VCaP (cell line): Measurements from ENCODE around the gene CDH8.
"Not testable (repeated sequence)": the region's sequence is repeated elsewhere in the genome, so short reads cannot be mapped to it uniquely, and the experiment has no call there.

ENCODE experiments used
- H3K27ac ChIP-seq: fragments of 450-650 bp; 2 replicates; pipeline ENCODE4 v1.5.1; 2017
- CTCF ChIP-seq: fragments of 450-650 bp; conservative IDR thresholded peaks from 2 replicates; pipeline ENCODE4 v1.5.1; 2017; ENCODE audit warnings: mild to moderate bottlenecking, moderate library complexity

CDH8 gene

GRCh38 chr16:61763991-61764390 is 272.2 kb downstream of the CDH8 start:
- no peak overlapping the region for H3K27ac ChIP-seq
- no peak for TF ChIP-seq CTCF

GRCh38 chr16:61763013-61763412 is 273.2 kb downstream of the CDH8 start:
- H3K27ac ChIP-seq: no peak overlapping the region
- TF ChIP-seq CTCF: no peak

- no peak for TF ChIP-seq CTCF
- no peak overlapping the region for H3K27ac ChIP-seq
These were observed 305.2 kb downstream of the CDH8 start for GRCh38 chr16:61730997-61731396.

- no peak overlapping the region for H3K27ac ChIP-seq
- no peak for TF ChIP-seq CTCF
These were observed 309.5 kb downstream of the CDH8 start for GRCh38 chr16:61726701-61727100.

GRCh38 chr16:61726125-61726524 is 310.1 kb downstream of the CDH8 start:
- no peak for TF ChIP-seq CTCF
- H3K27ac ChIP-seq: no peak overlapping the region

- no peak overlapping the region for H3K27ac ChIP-seq
- no peak for TF ChIP-seq CTCF
These were observed 314.7 kb downstream of the CDH8 start for GRCh38 chr16:61721544-61721943.

GRCh38 chr16:61715393-61715792 is 320.8 kb downstream of the CDH8 start:
- no peak overlapping the region for H3K27ac ChIP-seq
- TF ChIP-seq CTCF: no peak

GRCh38 chr16:61713787-61714186 is 322.5 kb downstream of the CDH8 start:
- H3K27ac ChIP-seq: no peak overlapping the region
- TF ChIP-seq CTCF: no peak

- H3K27ac ChIP-seq: not testable (repeated sequence)
These were observed 336.6 kb downstream of the CDH8 start for GRCh38 chr16:61699640-61700039.
